H1 (cell line): Measurements from ENCODE around the gene ENKD1. TPM values are rescaled to one million over a fixed set of nuclear protein-coding genes. Genes with fewer than 3 reads are reported as not detected.

ENCODE experiments used
- CTCF ChIA-PET: fragments of 300-600 bp; sonication (Branson Sonifier 250); formaldehyde crosslinking; loops from one replicate; lab custom pipeline; 2021; ENCODE audit not compliant: partially characterized antibody; lab: Charles Lee
- POLR2A ChIA-PET: fragments of 300-600 bp; sonication (Branson Sonifier 250); formaldehyde crosslinking; loops from one replicate; lab custom pipeline; 2021; ENCODE audit warnings: inconsistent platforms; ENCODE audit not compliant: partially characterized antibody; lab: Charles Lee
- DNase-seq, 2 experiments: peaks; one replicate each; pipeline versions ENCODE4 v3.0.0 to v3.0.0-alpha.2; 2010 to 2022; ENCODE audit warnings: low spot score in 2 of 2, low read depth in 1 of 2, mixed read lengths in 1 of 2
- FAIRE-seq: peaks from 2 replicates; lab custom pipeline; 2011; peaks lifted over from hg19 to GRCh38; lab: Jason Lieb, UNC
- H2AFZ ChIP-seq: 2 replicates; pipeline ENCODE4 v1.8.1; 2012; ENCODE audit warnings: low read length, inconsistent platforms
- H2AK5ac ChIP-seq: 2 replicates; pipeline ENCODE4 v1.6.1; 2013; ENCODE audit warnings: low read depth, low read length
- H2BK120ac ChIP-seq: replicated peaks from 2 replicates; pipeline ENCODE3; 2013; ENCODE audit warnings: low read depth, low read length, inconsistent platforms
- H2BK12ac ChIP-seq: 2 replicates; pipeline ENCODE4 v1.6.1; 2013; ENCODE audit warnings: low read depth, low read length
- H2BK15ac ChIP-seq: 2 replicates; pipeline ENCODE4 v1.6.1; 2013; ENCODE audit warnings: low read length
- H2BK20ac ChIP-seq: 2 replicates; pipeline ENCODE4 v1.6.1; 2013; ENCODE audit warnings: low read length
- H2BK5ac ChIP-seq: 2 replicates; pipeline ENCODE4 v1.6.1; 2013; ENCODE audit warnings: low read depth, low read length
- H3K14ac ChIP-seq: 2 replicates; pipeline ENCODE4 v1.6.1; 2013; ENCODE audit warnings: inconsistent platforms; ENCODE audit not compliant: insufficient read length
- H3K18ac ChIP-seq: 2 replicates; pipeline ENCODE4 v1.6.1; 2013; ENCODE audit warnings: low read length; ENCODE audit errors: extremely low read depth
- H3K23ac ChIP-seq: 2 replicates; pipeline ENCODE4 v1.6.1; 2013; ENCODE audit warnings: inconsistent platforms; ENCODE audit not compliant: insufficient read length
- H3K23me2 ChIP-seq: 2 replicates; pipeline ENCODE4 v1.6.1; 2013; ENCODE audit warnings: low read depth, low read length
- H3K27ac ChIP-seq: 2 replicates; pipeline ENCODE4 v1.6.1; 2011; ENCODE audit warnings: low read depth, low read length, inconsistent platforms
- H3K27me3 ChIP-seq, 4 experiments: replicated peaks in 1 of 4; 1 replicate in 1 of 4; 2 replicates in 3 of 4; pipeline versions ENCODE4 v1.6.1 to v1.8.1; 2011 to 2013; ENCODE audit warnings: low read length in 3 of 4, mild to moderate bottlenecking in 3 of 4, inconsistent platforms in 2 of 4, mixed read lengths in 2 of 4, moderate library complexity in 1 of 4; ENCODE audit not compliant: control insufficient read depth in 3 of 4, insufficient read depth in 3 of 4; ENCODE audit errors: extremely low read depth in 1 of 4
- H3K36me3 ChIP-seq, 4 experiments: 2 replicates each; pipeline versions ENCODE4 v1.6.1 to v1.8.1; 2011 to 2013; ENCODE audit warnings: mild to moderate bottlenecking in 4 of 4, low read length in 3 of 4, moderate library complexity in 2 of 4, control low read depth in 1 of 4, inconsistent platforms in 1 of 4; ENCODE audit not compliant: insufficient read depth in 4 of 4, control insufficient read depth in 2 of 4
- H3K4ac ChIP-seq: replicated peaks from 2 replicates; pipeline ENCODE3; 2013; ENCODE audit warnings: low read length, low read depth, mixed read lengths, inconsistent platforms; ENCODE audit not compliant: insufficient read length
- H3K4me1 ChIP-seq, 4 experiments: replicated peaks in 1 of 4; 1 replicate in 1 of 4; 2 replicates in 3 of 4; pipeline versions ENCODE4 v1.6.1 to v1.8.1; 2011 to 2013; ENCODE audit warnings: low read length in 3 of 4, inconsistent platforms in 2 of 4, mixed read lengths in 1 of 4; ENCODE audit not compliant: insufficient read depth in 4 of 4, control insufficient read depth in 3 of 4
- H3K4me2 ChIP-seq, 2 experiments: 2 replicates each; pipeline versions ENCODE4 v1.6.1 to v1.8.1; 2011 to 2013; ENCODE audit warnings: low read depth in 2 of 2, low read length in 2 of 2, control low read depth in 1 of 2, inconsistent platforms in 1 of 2, mild to moderate bottlenecking in 1 of 2; ENCODE audit not compliant: insufficient read depth in 1 of 2
- H3K4me3 ChIP-seq, 4 experiments: fragments of 200-600, 300-600 bp in 1 of 4; sonication (generic), shearing (Covaris generic), sonication (Bioruptor Twin) in 1 of 4; 2 replicates each; pipeline versions ENCODE4 v1.5.1 to v1.8.1; 2011 to 2016; ENCODE audit warnings: low read length in 4 of 4, low read depth in 3 of 4, control low read depth in 2 of 4, inconsistent platforms in 2 of 4, mild to moderate bottlenecking in 2 of 4, mixed read lengths in 1 of 4, moderate library complexity in 1 of 4; ENCODE audit not compliant: insufficient read depth in 2 of 4; ENCODE audit errors: extremely low read depth in 1 of 4
- H3K56ac ChIP-seq: replicated peaks from 2 replicates; pipeline ENCODE3; 2013; ENCODE audit warnings: low read depth, mild to moderate bottlenecking, mixed read lengths, low read length, inconsistent platforms; ENCODE audit not compliant: insufficient read length
- H3K79me1 ChIP-seq: 2 replicates; pipeline ENCODE4 v1.6.1; 2013; ENCODE audit warnings: low read depth, low read length, control low read depth
- H3K79me2 ChIP-seq, 2 experiments: 2 replicates each; pipeline versions ENCODE4 v1.6.1 to v1.8.1; 2012 to 2013; ENCODE audit warnings: low read length in 2 of 2, mild to moderate bottlenecking in 2 of 2, inconsistent platforms in 1 of 2; ENCODE audit not compliant: insufficient read depth in 2 of 2, control insufficient read depth in 1 of 2
- H3K9ac ChIP-seq, 4 experiments: replicated peaks in 1 of 4; 1 replicate in 1 of 4; 2 replicates in 3 of 4; pipeline versions ENCODE4 v1.6.1 to v1.8.1; 2011 to 2013; ENCODE audit warnings: low read depth in 3 of 4, low read length in 3 of 4, control low read depth in 2 of 4, mild to moderate bottlenecking in 2 of 4, moderate library complexity in 2 of 4, inconsistent platforms in 1 of 4; ENCODE audit errors: extremely low read depth in 1 of 4
- H3K9me3 ChIP-seq, 2 experiments: 2 replicates each; pipeline versions ENCODE4 v1.6.1 to v1.8.1; 2012 to 2013; ENCODE audit warnings: mild to moderate bottlenecking in 2 of 2, moderate library complexity in 2 of 2, control low read depth in 1 of 2, inconsistent platforms in 1 of 2, low read depth in 1 of 2, low read length in 1 of 2, mixed read lengths in 1 of 2; ENCODE audit not compliant: insufficient read depth in 2 of 2
- H4K20me1 ChIP-seq, 2 experiments: replicated peaks in 1 of 2; 2 replicates each; pipeline versions ENCODE3 to v1.8.1; 2011 to 2013; ENCODE audit warnings: inconsistent platforms in 2 of 2, low read length in 2 of 2, mild to moderate bottlenecking in 1 of 2; ENCODE audit not compliant: insufficient read depth in 2 of 2, control insufficient read depth in 1 of 2
- H4K5ac ChIP-seq: 2 replicates; pipeline ENCODE4 v1.6.1; 2013; ENCODE audit warnings: low read length, low read depth, mixed read lengths, inconsistent platforms; ENCODE audit not compliant: insufficient read length
- H4K8ac ChIP-seq: 2 replicates; pipeline ENCODE4 v1.8.0; 2013; ENCODE audit warnings: mild to moderate bottlenecking, moderate library complexity, low read length, inconsistent platforms; ENCODE audit not compliant: insufficient read depth; ENCODE audit errors: extremely low read depth
- H4K91ac ChIP-seq: replicated peaks from 2 replicates; pipeline ENCODE3; 2013; ENCODE audit warnings: low read length, mixed read lengths, inconsistent platforms; ENCODE audit not compliant: insufficient read length
- BCL11A ChIP-seq, 2 experiments: IDR thresholded peaks; one replicate each; pipeline ENCODE4 v1.6.1; 2011; ENCODE audit warnings: low read depth in 2 of 2, low read length in 2 of 2, mild to moderate bottlenecking in 2 of 2
- CREB1 ChIP-seq: IDR thresholded peaks from 2 replicates; pipeline ENCODE4 v1.6.1; 2012; ENCODE audit warnings: inconsistent platforms
- GTF2F1 ChIP-seq: IDR thresholded peaks from 2 replicates; pipeline ENCODE4 v1.6.1; 2012; ENCODE audit warnings: low read depth, low read length, improper control_type of control experiment, borderline replicate concordance
- JUND ChIP-seq: IDR thresholded peaks from 2 replicates; pipeline ENCODE4 v1.6.1; 2011; ENCODE audit warnings: mild to moderate bottlenecking, improper control_type of control experiment, low read length
- WGBS, 2 experiments: shearing (Covaris generic) in 1 of 2; methylation state at CpG; one replicate each; pipeline versions ENCODE4 v1.1.6 to v1.1.7; 2013 to 2015; ENCODE audit warnings: low lambda C conversion rate in 2 of 2, mixed read lengths in 2 of 2, inconsistent platforms in 1 of 2, low coverage in 1 of 2, missing lambda C conversion rate in 1 of 2; ENCODE audit not compliant: insufficient replicate concordance in 2 of 2, insufficient coverage in 1 of 2, insufficient read length in 1 of 2; ENCODE audit errors: extremely low coverage in 1 of 2, missing lambda C conversion rate in 1 of 2; 5-methylcytosine and 5-hydroxymethylcytosine counted together
- polyA plus RNA-seq, 7 experiments: library from polyadenylated mRNA; depleted of rRNA in 3 of 7; stranded (reverse) in 5 of 7; unstranded in 2 of 7; fragments of >200 nt in 5 of 7; fragments of 200-250 nt in 2 of 7; gene quantifications; 1 replicate in 5 of 7; 2 replicates in 1 of 7; 4 replicates in 1 of 7; pipeline versions ENCODE4 v1.2.1 to v1.2.3, GENCODE V29; 2011 to 2013; ENCODE audit warnings: missing spikeins in 2 of 7, mixed read lengths in 2 of 7
- total RNA-seq: library from RNA; stranded (reverse); fragmentation: NEBNext Ultra II Directional; extraction: Animal tissue kit (Norgen Biotek cat#: 25700); gene quantifications from 2 replicates; pipeline ENCODE4 v1.2.1, GENCODE V29; 2021
- TF ChIP-seq, protein P1 (sequence below), 3 experiments: IDR thresholded peaks; 1 replicate in 2 of 3; 2 replicates in 1 of 3; pipeline versions ENCODE4 v1.5.1 to v1.6.1; 2011; ENCODE audit warnings: low read length in 3 of 3, mild to moderate bottlenecking in 3 of 3, inconsistent platforms in 2 of 3, low read depth in 1 of 3, moderate library complexity in 1 of 3; ENCODE audit not compliant: insufficient read depth in 1 of 3; ENCODE audit errors: control extremely low read depth in 1 of 3

Gene ENKD1
- total and polyA plus RNA-seq, 2 of the 8 experiments (the other 6 are each of a cell fraction or from before 2014, with no cell fraction given) = 12.9 to 16.1 TPM

- no peak overlapping the region for H3K27ac ChIP-seq
- no peaks in the 10 kb centered on the region; the same call in 1 of the 2 replicates for H3K23me2 ChIP-seq
- no peak overlapping the region for H3K23ac ChIP-seq
- no peaks in the 10 kb centered on the region for H3K27me3 ChIP-seq
- no peak overlapping the region for H3K4me2 ChIP-seq
- H3K79me2 ChIP-seq = no peaks in the 10 kb centered on the region
- H2BK12ac ChIP-seq = no peak overlapping the region
- no peak overlapping the region for H3K9ac ChIP-seq
- no peak overlapping the region for H3K14ac ChIP-seq
- peaks cover 0 to 4% of the 10 kb centered on the region in 2 experiments for H4K20me1 ChIP-seq
- no peak overlapping the region for H2AK5ac ChIP-seq
- no peak overlapping the region for H3K18ac ChIP-seq
- WGBS, 2 experiments = 97% methylated on average over 14 of the region's 14 CpGs; no CpG with 5 or more reads in 1 of the 2 experiments
- no peak overlapping the region for H4K5ac ChIP-seq
- DNase-seq (no peak), FAIRE-seq (no peak)
- H3K79me1 ChIP-seq = no peaks in the 10 kb centered on the region
- no peak overlapping the region for H2AFZ ChIP-seq
- no peak overlapping the region for H3K56ac ChIP-seq
- no peak overlapping the region for H4K91ac ChIP-seq
- ChIA-PET CTCF (interaction anchor here (0.6 to 1.9 kb wide), 9 partner anchors 13 to 229 kb away, joined by 3 to 8 read pairs (median 4); no protein-coding TSS in a partner anchor), POLR2A (interaction anchor here (0.7 to 1.2 kb wide), 2 partner anchors 64 to 90 kb away, joined by 3 read pairs; no protein-coding TSS in a partner anchor)
- H4K8ac ChIP-seq = no peak overlapping the region
- H3K4me1 ChIP-seq = no peaks in the 10 kb centered on the region
- H2BK5ac ChIP-seq = no peak overlapping the region
- H2BK15ac ChIP-seq = no peak overlapping the region
- no peaks in the 10 kb centered on the region for H3K9me3 ChIP-seq
- H3K4ac ChIP-seq = no peak overlapping the region
- peaks cover 19 to 72% (median 46%) of the 10 kb centered on the region in 4 experiments for H3K36me3 ChIP-seq
- no peak overlapping the region for H2BK120ac ChIP-seq
- H3K4me3 ChIP-seq = no peak overlapping the region
- no peak overlapping the region for H2BK20ac ChIP-seq
- TF ChIP-seq, protein P1, sequence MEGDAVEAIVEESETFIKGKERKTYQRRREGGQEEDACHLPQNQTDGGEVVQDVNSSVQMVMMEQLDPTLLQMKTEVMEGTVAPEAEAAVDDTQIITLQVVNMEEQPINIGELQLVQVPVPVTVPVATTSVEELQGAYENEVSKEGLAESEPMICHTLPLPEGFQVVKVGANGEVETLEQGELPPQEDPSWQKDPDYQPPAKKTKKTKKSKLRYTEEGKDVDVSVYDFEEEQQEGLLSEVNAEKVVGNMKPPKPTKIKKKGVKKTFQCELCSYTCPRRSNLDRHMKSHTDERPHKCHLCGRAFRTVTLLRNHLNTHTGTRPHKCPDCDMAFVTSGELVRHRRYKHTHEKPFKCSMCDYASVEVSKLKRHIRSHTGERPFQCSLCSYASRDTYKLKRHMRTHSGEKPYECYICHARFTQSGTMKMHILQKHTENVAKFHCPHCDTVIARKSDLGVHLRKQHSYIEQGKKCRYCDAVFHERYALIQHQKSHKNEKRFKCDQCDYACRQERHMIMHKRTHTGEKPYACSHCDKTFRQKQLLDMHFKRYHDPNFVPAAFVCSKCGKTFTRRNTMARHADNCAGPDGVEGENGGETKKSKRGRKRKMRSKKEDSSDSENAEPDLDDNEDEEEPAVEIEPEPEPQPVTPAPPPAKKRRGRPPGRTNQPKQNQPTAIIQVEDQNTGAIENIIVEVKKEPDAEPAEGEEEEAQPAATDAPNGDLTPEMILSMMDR (IDR thresholded peaks at IDR 0.05; ENCODE audit: control extremely low read depth in 1 of 3, insufficient read depth in 1 of 3, low read depth in 1 of 3, low read length in 3 of 3) = no peak
- TF ChIP-seq BCL11A (IDR thresholded peaks at IDR 0.05; ENCODE audit: low read depth in 2 of 2, low read length in 2 of 2) (no peak), GTF2F1 (no peak), JUND (no peak), CREB1 (no peak)
Measured at GRCh38 chr16:67628216-67628615, 38.3 kb downstream of the ENKD1 start.
